K562 (cell line): Measurements from ENCODE around the gene TMPO. TPM values are rescaled to one million over a fixed set of nuclear protein-coding genes. Genes with fewer than 3 reads are reported as not detected.

Experiments used
- ARHGAP35 ChIP-seq: fragments of 450-650 bp; IDR thresholded peaks from 2 replicates; pipeline ENCODE4 v1.6.1; 2018; ENCODE audit not compliant: partially characterized antibody
- KDM2B ChIP-seq: fragments of 250-450 bp; sonication (Bioruptor Pico); IDR thresholded peaks from 2 replicates; pipeline ENCODE4 v1.8.0; 2021; ENCODE audit warnings: mild to moderate bottlenecking, moderate library complexity
- MEF2A ChIP-seq: IDR thresholded peaks from 2 replicates; pipeline ENCODE4 v1.6.1; 2011; ENCODE audit warnings: low read depth, mild to moderate bottlenecking, low read length, moderate library complexity; ENCODE audit not compliant: control insufficient read depth
- MIER1 ChIP-seq: fragments of 450-650 bp; IDR thresholded peaks from 2 replicates; pipeline ENCODE4 v1.6.1; 2016; ENCODE audit warnings: antibody characterized with exemption, mild to moderate bottlenecking, low read depth
- ZBTB40 ChIP-seq, 2 experiments: fragments of 450-650 bp in 1 of 2; sonication (generic) in 1 of 2; formaldehyde crosslinking in 1 of 2; IDR thresholded peaks; 2 replicates each; pipeline versions ENCODE4 v1.7.1 to v1.9.0; 2016 to 2022; ENCODE audit warnings: inconsistent platforms in 1 of 2, mild to moderate bottlenecking in 1 of 2, missing genetic modification reagents in 1 of 2
- polyA plus RNA-seq, 8 experiments: library from polyadenylated mRNA; depleted of rRNA in 4 of 8; stranded (reverse) in 5 of 8; unstranded in 3 of 8; fragments of >200 nt; fragmentation: Nextera tagmentation in 2 of 8; fragmentation: Illumina TruSeq in 1 of 8; extraction: Ambion mirVana in 2 of 8; extraction: Trizol in 1 of 8; gene quantifications; 2 replicates each; pipeline versions ENCODE4 v1.2.1 to v1.2.3, GENCODE V29; 2011 to 2014; ENCODE audit warnings: inconsistent platforms in 1 of 8, missing spikeins in 1 of 8
- total RNA-seq, 7 experiments: library from RNA; depleted of rRNA in 6 of 7; stranded (reverse); fragments of >200 nt in 6 of 7; fragmentation: Illumina TruSeq in 2 of 7; extraction: Trizol in 2 of 7; gene quantifications; 2 replicates each; pipeline versions ENCODE4 v1.2.1 to v1.2.3, GENCODE V29; 2011 to 2021; ENCODE audit warnings: low replicate concordance in 1 of 7

The TMPO gene
- total and polyA plus RNA-seq, 9 of the 15 experiments (the other 6 are each of a cell fraction or from before 2014, with no cell fraction given) = 62.1 to 263 (median 182) TPM

- TF ChIP-seq ZBTB40 (IDR thresholded peaks at IDR 0.05) = no peak
- TF ChIP-seq ZBTB40 (CRISPR knock-in tag; IDR thresholded peaks at IDR 0.05) = no peak
- no peak for TF ChIP-seq MIER1
- no peak for TF ChIP-seq KDM2B (CRISPR knock-in tag)
- no peak for TF ChIP-seq ARHGAP35
- TF ChIP-seq MEF2A = no peak
Measured at GRCh38 chr12:98470469-98471082, 44.8 kb upstream of the TMPO start (continued).
